ENCODE data around the gene CAMSAP2. TPM values are rescaled to one million over a fixed set of nuclear protein-coding genes. Genes with fewer than 3 reads are reported as not detected.
A peak's percentile ranks its signal among the peaks of the same experiment; 100 is the strongest.

Gene CAMSAP2
- total and polyA plus RNA-seq, 12 donors = 7.0 to 47.1 (median 38.1) TPM

DNA sequence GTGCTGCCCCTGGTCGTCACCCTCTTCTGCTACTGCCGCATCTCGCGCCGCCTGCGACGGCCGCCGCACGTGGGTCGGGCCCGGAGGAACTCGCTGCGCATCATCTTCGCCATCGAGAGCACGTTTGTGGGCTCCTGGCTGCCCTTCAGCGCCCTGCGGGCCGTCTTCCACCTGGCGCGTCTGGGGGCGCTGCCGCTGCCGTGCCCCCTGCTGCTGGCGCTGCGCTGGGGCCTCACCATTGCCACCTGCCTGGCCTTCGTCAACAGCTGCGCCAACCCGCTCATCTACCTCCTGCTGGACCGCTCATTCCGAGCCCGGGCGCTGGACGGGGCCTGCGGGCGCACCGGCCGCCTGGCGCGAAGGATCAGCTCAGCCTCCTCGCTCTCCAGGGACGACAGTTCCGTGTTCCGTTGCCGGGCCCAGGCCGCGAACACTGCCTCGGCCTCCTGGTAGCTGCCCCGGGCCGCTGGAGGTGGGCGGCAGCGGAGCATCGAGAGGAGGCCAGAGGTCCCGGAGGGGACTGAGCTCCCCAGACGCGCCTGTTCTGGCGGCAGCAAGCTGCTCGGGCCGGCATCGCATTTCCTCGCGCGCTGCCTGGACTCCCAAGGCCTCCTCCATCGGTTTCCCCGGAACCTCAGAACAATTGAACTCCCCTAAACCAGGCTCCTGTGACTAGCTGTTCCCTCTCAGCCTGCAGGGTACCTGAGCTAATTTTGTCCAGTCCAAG, 135.1 kb downstream of the CAMSAP2 start:
- intact Hi-C loops (cut with DNase I) = loop anchor here in 1 of 10 donors (10.0 kb wide), 1 partner anchor 171 kb away; no protein-coding TSS in a partner anchor
- no peaks in the 10 kb centered on the region for H3K36me3 ChIP-seq
- peaks cover 19 to 96% (median 87%) of the 10 kb centered on the region in 7 donors for H3K27me3 ChIP-seq
- H3K4me3 ChIP-seq = peak overlapping the region; percentile 14 to 49 (median 26)
- 9 to 11% methylated on average over 66 of the region's 66 CpGs for WGBS, 2 donors
- TF ChIP-seq, protein P1, sequence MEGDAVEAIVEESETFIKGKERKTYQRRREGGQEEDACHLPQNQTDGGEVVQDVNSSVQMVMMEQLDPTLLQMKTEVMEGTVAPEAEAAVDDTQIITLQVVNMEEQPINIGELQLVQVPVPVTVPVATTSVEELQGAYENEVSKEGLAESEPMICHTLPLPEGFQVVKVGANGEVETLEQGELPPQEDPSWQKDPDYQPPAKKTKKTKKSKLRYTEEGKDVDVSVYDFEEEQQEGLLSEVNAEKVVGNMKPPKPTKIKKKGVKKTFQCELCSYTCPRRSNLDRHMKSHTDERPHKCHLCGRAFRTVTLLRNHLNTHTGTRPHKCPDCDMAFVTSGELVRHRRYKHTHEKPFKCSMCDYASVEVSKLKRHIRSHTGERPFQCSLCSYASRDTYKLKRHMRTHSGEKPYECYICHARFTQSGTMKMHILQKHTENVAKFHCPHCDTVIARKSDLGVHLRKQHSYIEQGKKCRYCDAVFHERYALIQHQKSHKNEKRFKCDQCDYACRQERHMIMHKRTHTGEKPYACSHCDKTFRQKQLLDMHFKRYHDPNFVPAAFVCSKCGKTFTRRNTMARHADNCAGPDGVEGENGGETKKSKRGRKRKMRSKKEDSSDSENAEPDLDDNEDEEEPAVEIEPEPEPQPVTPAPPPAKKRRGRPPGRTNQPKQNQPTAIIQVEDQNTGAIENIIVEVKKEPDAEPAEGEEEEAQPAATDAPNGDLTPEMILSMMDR (IDR thresholded peaks at IDR 0.05) = no peak
- H3K27ac ChIP-seq = no peak overlapping the region
- no peak for DNase-seq
- peak in 2 of 8 donors; percentile 40 to 44 for ATAC-seq
- H3K4me1 ChIP-seq = peaks cover 8 to 15% (median 12%) of the 10 kb centered on the region in 9 donors
- H3K9me3 ChIP-seq = no peaks in the 10 kb centered on the region

DNA sequence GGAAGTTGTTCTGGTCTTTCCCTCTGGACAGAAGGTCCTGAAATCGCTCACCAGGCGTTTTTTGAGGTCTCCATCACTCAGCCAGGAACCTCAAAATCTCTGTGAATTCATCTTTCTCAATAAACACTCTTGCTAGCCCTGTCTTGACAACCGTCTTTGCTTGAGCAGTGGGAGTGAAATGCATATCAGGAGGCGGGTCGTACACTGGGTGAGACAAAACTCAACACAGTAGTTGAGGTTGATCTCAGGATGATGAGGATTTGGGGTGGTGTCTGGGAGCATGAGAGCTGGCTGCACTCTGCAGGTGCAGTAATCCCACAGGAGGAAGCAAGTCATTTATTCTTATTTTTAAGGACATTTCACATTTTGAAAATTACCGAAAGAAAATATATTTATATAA, 136.0 kb downstream of the CAMSAP2 start:
- TF ChIP-seq, protein P1 (IDR thresholded peaks at IDR 0.05) = no peak
- H3K36me3 ChIP-seq = no peaks in the 10 kb centered on the region
- H3K9me3 ChIP-seq = no peaks in the 10 kb centered on the region
- DNase-seq (no peak), ATAC-seq (no peak)
- H3K4me3 ChIP-seq = no peak overlapping the region
- peaks cover 8 to 15% (median 12%) of the 10 kb centered on the region in 9 donors for H3K4me1 ChIP-seq
- 85 to 90% methylated on average over 6 of the region's 6 CpGs for WGBS, 2 donors
- H3K27me3 ChIP-seq = peaks cover 19 to 95% (median 83%) of the 10 kb centered on the region in 7 donors
- intact Hi-C loops (cut with DNase I) = loop anchor here in 1 of 10 donors (10.0 kb wide), 1 partner anchor 170 kb away; no protein-coding TSS in a partner anchor
- H3K27ac ChIP-seq = no peak overlapping the region

DNA sequence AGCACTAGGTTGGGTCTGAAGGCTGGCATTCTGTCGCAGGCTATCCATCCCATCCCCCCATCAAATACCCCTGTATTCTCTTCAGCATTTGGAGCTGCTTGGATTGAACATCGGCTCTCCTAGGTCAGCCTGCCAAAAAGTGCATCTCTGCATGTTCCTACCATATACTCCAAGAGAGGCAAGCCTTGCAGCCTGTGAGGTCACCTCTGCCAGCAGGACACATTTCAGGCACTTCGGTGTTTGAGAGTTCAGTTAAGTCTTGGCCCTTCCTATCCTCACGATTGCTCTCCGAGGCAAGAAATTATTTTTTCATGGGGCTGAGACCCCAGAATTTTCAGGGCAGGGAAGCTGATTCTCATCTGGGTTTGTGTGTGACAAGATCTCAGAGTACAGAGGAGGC, 136.7 kb downstream of the CAMSAP2 start:
- Histone ChIP-seq H3K27me3 (peaks cover 19 to 95% (median 83%) of the 10 kb centered on the region in 7 donors), H3K36me3 (no peaks in the 10 kb centered on the region), H3K4me3 (no peak overlapping the region), H3K4me1 (peaks cover 8 to 15% (median 12%) of the 10 kb centered on the region in 9 donors), H3K27ac (no peak overlapping the region), H3K9me3 (no peaks in the 10 kb centered on the region)
- TF ChIP-seq, protein P1 (IDR thresholded peaks at IDR 0.05) = no peak
- ATAC-seq (no peak), DNase-seq (no peak)
- intact Hi-C loops (cut with DNase I) = loop anchor here in 1 of 10 donors (10.0 kb wide), 1 partner anchor 169 kb away; no protein-coding TSS in a partner anchor
- WGBS, 2 donors = 83 to 87% methylated on average over 5 of the region's 5 CpGs

DNA sequence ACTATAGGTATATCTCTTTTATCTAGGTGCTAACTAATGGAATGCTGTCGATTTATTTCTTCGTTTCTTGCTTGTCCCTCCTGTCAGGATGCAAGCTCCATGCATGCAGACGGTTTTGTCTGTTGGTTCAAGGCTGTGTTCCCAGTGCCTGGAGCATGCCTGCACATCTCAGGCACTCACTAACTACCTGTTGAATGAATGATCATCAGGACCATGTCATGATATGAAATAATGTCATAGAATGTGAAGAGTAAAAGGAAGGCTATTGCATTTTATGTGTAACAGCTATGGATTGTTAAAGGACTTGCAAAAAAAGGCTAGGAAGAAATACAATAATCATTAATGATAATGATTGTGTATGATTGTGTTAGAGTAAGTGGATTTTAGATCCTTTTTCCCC, 138.3 kb downstream of the CAMSAP2 start:
- DNase-seq = no peak
- no peak overlapping the region for H3K27ac ChIP-seq
- no peak overlapping the region for H3K4me3 ChIP-seq
- H3K36me3 ChIP-seq = no peaks in the 10 kb centered on the region
- peaks cover 8 to 15% (median 12%) of the 10 kb centered on the region in 9 donors for H3K4me1 ChIP-seq
- TF ChIP-seq, protein P1 (IDR thresholded peaks at IDR 0.05) = no peak
- ATAC-seq = no peak
- WGBS, 2 donors = 78 to 79% methylated on average over 3 of the region's 3 CpGs
- H3K9me3 ChIP-seq = no peaks in the 10 kb centered on the region
- H3K27me3 ChIP-seq = peaks cover 19 to 91% (median 71%) of the 10 kb centered on the region in 7 donors
- intact Hi-C loops (cut with DNase I) = loop anchor here in 1 of 10 donors (10.0 kb wide), 1 partner anchor 168 kb away; no protein-coding TSS in a partner anchor
